Activated T-helper 2 cell treated with anti-CD3 and anti-CD28 coated beads, Interferon-gamma antibody, Interleukin-2, Interleukin-4, amounts not matched to agents 10 μg/mL and 5 μg/mL and 100 μg/mL, durations not matched to agents 14 hours and 24 hours and 36 hours (primary cell): ENCODE measurements around the gene DOK6. TPM values are rescaled to one million over a fixed set of nuclear protein-coding genes. Genes with fewer than 3 reads are reported as not detected.

Source experiments
- DNase-seq: peaks from one replicate; pipeline ENCODE4 v3.0.0; 2021; ENCODE audit warnings: low spot score
- H3K27ac Mint-ChIP-seq: one replicate; pipeline ENCODE4 v1.8.0; 2021; ENCODE audit warnings: mixed read lengths
- H3K27me3 Mint-ChIP-seq: one replicate; pipeline ENCODE4 v1.8.0; 2021; ENCODE audit warnings: low read depth, mixed read lengths
- H3K36me3 Mint-ChIP-seq: one replicate; pipeline ENCODE4 v1.8.0; 2021; ENCODE audit warnings: low read depth, mixed read lengths
- H3K4me1 Mint-ChIP-seq: one replicate; pipeline ENCODE4 v1.8.0; 2021; ENCODE audit warnings: low read depth, mixed read lengths
- H3K4me3 Mint-ChIP-seq: one replicate; pipeline ENCODE4 v1.8.0; 2021; ENCODE audit warnings: low read depth, mild to moderate bottlenecking, moderate library complexity, mixed read lengths
- H3K9me3 Mint-ChIP-seq: one replicate; pipeline ENCODE4 v1.8.0; 2021; ENCODE audit warnings: mixed read lengths
- intact Hi-C: fragments of 100-400 bp; cut with micrococcal nuclease; formaldehyde crosslinking; loops from one replicate; pipeline ENCODE4 v1.15.1; 2023
- total RNA-seq: library from RNA; stranded (reverse); gene quantifications from 2 replicates; pipeline ENCODE4 v1.2.3, GENCODE V29; 2022

DOK6 gene
- total RNA-seq, 1 donor from 2014 or later, result not detected

- DNase-seq, result no peak
- H3K27ac Mint-ChIP-seq, result no peak overlapping the region
- H3K4me3 Mint-ChIP-seq, result no peak overlapping the region
- H3K27me3 Mint-ChIP-seq, result no peaks in the 10 kb centered on the region
- no peaks in the 10 kb centered on the region for H3K36me3 Mint-ChIP-seq
- no peaks in the 10 kb centered on the region for H3K4me1 Mint-ChIP-seq
- no peaks in the 10 kb centered on the region for H3K9me3 Mint-ChIP-seq
- intact Hi-C loops, result no loop called here
Measured at GRCh38 chr18:69617888-69618287, 217.2 kb downstream of the DOK6 start.

GRCh38 chr18:69622184-69622583, 221.5 kb downstream of the DOK6 start:
- no peak overlapping the region for H3K27ac Mint-ChIP-seq
- intact Hi-C loops, result no loop called here
- H3K4me1 Mint-ChIP-seq, result no peaks in the 10 kb centered on the region
- no peaks in the 10 kb centered on the region for H3K27me3 Mint-ChIP-seq
- H3K36me3 Mint-ChIP-seq, result no peaks in the 10 kb centered on the region
- DNase-seq, result no peak
- no peaks in the 10 kb centered on the region for H3K9me3 Mint-ChIP-seq
- H3K4me3 Mint-ChIP-seq, result no peak overlapping the region

DNA sequence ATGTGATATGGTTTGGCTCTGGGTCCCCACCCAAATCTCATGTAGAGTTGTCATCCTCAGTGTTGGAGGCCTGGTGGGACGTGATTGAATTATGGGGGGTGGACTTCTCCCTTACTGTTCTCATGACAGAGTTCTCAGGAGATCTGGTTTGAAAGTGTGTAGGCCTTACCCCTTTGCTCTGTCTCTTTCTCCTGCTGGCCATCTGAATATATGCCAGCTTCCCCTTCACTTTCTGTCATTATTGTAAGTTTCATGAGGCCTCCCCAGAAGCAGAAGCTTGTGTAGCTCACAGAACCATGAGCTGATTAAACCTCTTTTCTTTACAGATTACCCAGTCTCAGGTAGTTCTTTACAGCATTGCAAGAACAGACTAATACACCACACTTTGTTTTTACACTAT, 222.3 kb downstream of the DOK6 start:
- Mint-ChIP-seq H3K27me3 (no peaks in the 10 kb centered on the region), H3K4me1 (no peaks in the 10 kb centered on the region), H3K4me3 (no peak overlapping the region), H3K9me3 (no peaks in the 10 kb centered on the region), H3K27ac (no peak overlapping the region), H3K36me3 (no peaks in the 10 kb centered on the region)
- intact Hi-C loops, result no loop called here
- no peak for DNase-seq

- no peaks in the 10 kb centered on the region for H3K9me3 Mint-ChIP-seq
- H3K4me3 Mint-ChIP-seq, result no peak overlapping the region
- no peaks in the 10 kb centered on the region for H3K4me1 Mint-ChIP-seq
- intact Hi-C loops, result no loop called here
- no peaks in the 10 kb centered on the region for H3K27me3 Mint-ChIP-seq
- DNase-seq, result no peak
- no peak overlapping the region for H3K27ac Mint-ChIP-seq
- no peaks in the 10 kb centered on the region for H3K36me3 Mint-ChIP-seq
Measured at GRCh38 chr18:69626171-69626570, 225.5 kb downstream of the DOK6 start.

DNA sequence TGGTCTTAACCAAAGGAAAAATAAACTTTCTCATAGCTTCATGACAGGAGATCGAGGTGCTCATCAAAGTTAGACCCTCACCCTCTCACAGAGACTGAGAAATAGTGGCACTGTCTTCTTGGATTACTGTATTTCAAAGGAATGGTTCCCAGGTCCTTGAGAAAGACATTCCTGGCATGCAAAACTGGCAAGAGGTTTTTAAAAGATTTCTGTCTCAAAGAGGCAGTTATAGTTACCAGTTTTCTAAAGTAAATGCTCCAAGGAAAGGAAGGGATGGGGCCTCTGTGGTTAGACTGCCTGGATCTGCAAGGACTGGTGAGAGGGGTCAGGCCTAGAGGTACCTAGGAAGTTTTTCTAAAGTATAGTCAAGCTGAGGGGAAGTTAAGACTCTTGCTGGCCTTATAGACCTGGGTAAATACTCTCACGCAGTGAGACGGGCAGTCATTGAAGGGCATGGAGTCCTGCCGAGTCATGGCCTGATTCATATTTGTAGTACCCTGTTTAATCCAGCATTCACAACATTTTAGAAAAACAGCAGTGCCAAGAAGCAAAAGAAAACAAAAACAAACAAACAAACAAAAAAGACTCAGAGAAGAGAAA, 226.1 kb downstream of the DOK6 start:
- Mint-ChIP-seq H3K36me3 (no peaks in the 10 kb centered on the region), H3K9me3 (no peaks in the 10 kb centered on the region), H3K27me3 (no peaks in the 10 kb centered on the region), H3K4me1 (no peaks in the 10 kb centered on the region), H3K4me3 (no peak overlapping the region), H3K27ac (no peak overlapping the region)
- DNase-seq, result no peak
- intact Hi-C loops, result no loop called here

DNA sequence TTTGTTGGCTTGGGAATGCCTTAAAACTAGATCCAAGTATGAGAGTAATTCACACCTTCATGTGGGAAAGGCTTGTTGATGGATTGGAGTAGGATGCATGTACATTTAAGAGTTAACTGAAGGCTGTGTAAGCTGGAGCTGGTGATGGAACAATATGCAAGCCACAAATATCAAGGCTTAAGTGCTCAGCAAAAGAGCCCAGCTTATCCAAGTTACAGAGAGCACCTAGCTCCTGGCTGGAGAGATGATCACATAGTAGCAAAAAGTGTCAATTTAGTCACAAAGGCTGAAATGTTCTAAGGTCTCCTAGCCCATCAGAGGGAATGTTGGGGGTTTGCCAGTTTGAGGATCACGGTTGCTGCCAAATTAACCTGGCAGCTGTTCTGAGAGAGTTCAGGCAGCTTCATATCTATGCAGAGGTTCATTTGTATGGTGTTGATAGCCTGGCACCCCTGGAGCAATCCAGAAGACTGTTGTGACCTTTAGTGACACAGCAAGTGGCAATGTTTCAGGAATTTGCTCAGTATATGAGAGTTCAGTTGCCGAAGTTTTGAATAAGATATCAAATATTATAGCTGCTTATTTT, 228.2 kb downstream of the DOK6 start:
- no peaks in the 10 kb centered on the region for H3K36me3 Mint-ChIP-seq
- no peaks in the 10 kb centered on the region for H3K9me3 Mint-ChIP-seq
- no peak overlapping the region for H3K27ac Mint-ChIP-seq
- H3K27me3 Mint-ChIP-seq, result no peaks in the 10 kb centered on the region
- no peak for DNase-seq
- intact Hi-C loops, result no loop called here
- no peaks in the 10 kb centered on the region for H3K4me1 Mint-ChIP-seq
- no peak overlapping the region for H3K4me3 Mint-ChIP-seq

DNA sequence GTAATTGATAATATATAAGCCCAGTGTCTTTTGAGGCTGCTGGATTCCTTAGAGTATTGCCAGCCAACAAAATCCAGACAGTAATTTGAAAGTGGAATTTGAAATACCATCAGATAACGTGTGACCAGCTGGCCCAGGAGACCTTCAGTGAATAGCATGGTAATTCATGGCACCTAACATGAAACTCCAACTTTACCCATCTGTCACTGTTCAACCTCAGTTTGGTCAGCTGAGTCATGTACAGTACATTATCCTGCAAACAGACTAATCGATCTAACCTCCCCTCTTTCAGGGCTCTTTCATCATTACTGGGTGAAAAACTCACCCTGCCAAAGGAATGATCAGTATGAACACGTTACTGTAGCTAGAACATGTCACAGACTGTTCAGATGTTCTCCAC, 230.6 kb downstream of the DOK6 start:
- Mint-ChIP-seq H3K36me3 (no peaks in the 10 kb centered on the region), H3K27ac (no peak overlapping the region), H3K4me3 (no peak overlapping the region), H3K27me3 (no peaks in the 10 kb centered on the region), H3K9me3 (no peaks in the 10 kb centered on the region), H3K4me1 (no peaks in the 10 kb centered on the region)
- DNase-seq, result no peak
- intact Hi-C loops, result no loop called here

- Mint-ChIP-seq H3K27ac (no peak overlapping the region), H3K9me3 (no peaks in the 10 kb centered on the region)
Measured at GRCh38 chr18:69635482-69635881, 234.8 kb downstream of the DOK6 start.

GRCh38 chr18:69636529-69637301, 236.0 kb downstream of the DOK6 start:
- H3K27ac Mint-ChIP-seq, result no peak overlapping the region
- H3K4me1 Mint-ChIP-seq, result no peaks in the 10 kb centered on the region
- intact Hi-C loops, result loop anchor here (2.0 kb wide), 1 partner anchor 450 kb away; no protein-coding TSS in a partner anchor
- DNase-seq, result no peak
- H3K9me3 Mint-ChIP-seq, result no peaks in the 10 kb centered on the region
- H3K27me3 Mint-ChIP-seq, result peaks cover 6% of the 10 kb centered on the region
- H3K36me3 Mint-ChIP-seq, result no peaks in the 10 kb centered on the region
- H3K4me3 Mint-ChIP-seq, result no peak overlapping the region

More at GRCh38 chr18:69635482-69635881, 234.8 kb downstream of the DOK6 start:
- H3K4me3 Mint-ChIP-seq, result no peak overlapping the region
- no peaks in the 10 kb centered on the region for H3K4me1 Mint-ChIP-seq
- DNase-seq, result no peak
- peaks cover 3% of the 10 kb centered on the region for H3K27me3 Mint-ChIP-seq
- intact Hi-C loops, result no loop called here
- no peaks in the 10 kb centered on the region for H3K36me3 Mint-ChIP-seq

DNA sequence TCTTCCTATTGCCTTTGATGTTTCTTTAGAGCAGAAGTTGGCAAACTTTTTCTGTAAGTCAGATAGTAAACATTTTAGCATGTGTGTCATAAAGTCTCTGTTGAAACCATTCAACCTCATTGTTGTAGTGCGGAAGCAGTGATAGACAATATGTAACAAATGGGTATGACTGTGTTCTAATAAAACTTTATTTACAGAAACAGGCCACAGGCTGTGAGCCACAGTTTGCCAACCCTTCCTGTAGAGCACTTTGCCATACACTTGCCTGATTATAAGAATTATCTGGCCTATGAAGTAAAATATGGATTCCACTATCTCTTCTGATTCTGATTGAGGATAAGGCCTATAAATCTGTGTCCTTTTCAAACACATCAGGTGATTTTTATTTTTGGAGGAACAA, 237.4 kb downstream of the DOK6 start:
- Mint-ChIP-seq H3K36me3 (no peaks in the 10 kb centered on the region), H3K27me3 (peaks cover 8% of the 10 kb centered on the region)

DNA sequence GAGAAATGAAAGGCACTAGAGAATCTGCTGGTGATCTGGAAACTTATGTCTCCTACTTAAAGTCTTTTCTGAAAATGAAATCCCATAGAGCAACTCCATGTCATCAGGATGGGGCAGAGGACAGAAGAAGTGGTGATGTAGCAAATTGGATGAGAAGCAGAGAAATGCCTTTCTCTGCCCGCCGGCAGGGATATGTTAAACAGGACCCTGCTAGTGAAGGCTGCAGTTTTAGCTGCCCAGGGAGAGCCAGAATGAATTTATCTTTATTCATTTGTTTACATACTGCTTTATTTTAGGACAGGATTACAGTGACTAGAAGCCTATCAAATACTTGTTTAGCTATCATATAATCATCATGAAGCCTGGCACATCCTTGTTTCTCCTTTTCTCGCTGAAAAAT, 247.0 kb downstream of the DOK6 start:
- H3K27me3 Mint-ChIP-seq, result peaks cover 8% of the 10 kb centered on the region
- H3K4me3 Mint-ChIP-seq, result no peak overlapping the region
- intact Hi-C loops, result no loop called here
- H3K9me3 Mint-ChIP-seq, result no peaks in the 10 kb centered on the region
- H3K27ac Mint-ChIP-seq, result no peak overlapping the region
- no peak for DNase-seq
- no peaks in the 10 kb centered on the region for H3K36me3 Mint-ChIP-seq
- no peaks in the 10 kb centered on the region for H3K4me1 Mint-ChIP-seq

More for the DNA sequence above, 237.4 kb downstream of the DOK6 start:
- no peak for DNase-seq
- no peak overlapping the region for H3K4me3 Mint-ChIP-seq
- no peak overlapping the region for H3K27ac Mint-ChIP-seq
- no peaks in the 10 kb centered on the region for H3K9me3 Mint-ChIP-seq
- no peaks in the 10 kb centered on the region for H3K4me1 Mint-ChIP-seq
- intact Hi-C loops, result no loop called here

GRCh38 chr18:69648486-69648885, 247.8 kb downstream of the DOK6 start:
- Mint-ChIP-seq H3K4me3 (no peak overlapping the region), H3K27me3 (peaks cover 8% of the 10 kb centered on the region), H3K9me3 (no peaks in the 10 kb centered on the region), H3K36me3 (no peaks in the 10 kb centered on the region), H3K27ac (no peak overlapping the region), H3K4me1 (no peaks in the 10 kb centered on the region)
- DNase-seq, result no peak
- intact Hi-C loops, result no loop called here

DNA sequence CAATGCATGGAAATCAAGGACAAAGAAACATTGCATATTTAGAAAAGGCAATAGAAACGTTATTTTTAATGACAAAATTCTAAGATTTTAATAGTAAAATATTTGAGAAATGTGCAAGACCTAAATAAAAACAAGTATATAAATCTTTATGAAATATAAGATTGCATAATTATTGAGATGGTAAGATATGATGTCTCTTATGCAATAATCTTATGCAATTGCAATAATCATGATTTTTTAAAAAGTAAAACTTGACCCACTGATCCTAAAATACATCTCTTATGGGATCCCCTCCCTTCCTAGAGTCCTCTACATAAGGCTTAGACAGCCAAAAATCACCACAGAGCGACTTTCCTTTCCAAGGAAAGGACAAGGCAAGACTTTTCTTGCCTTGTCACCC, 249.0 kb downstream of the DOK6 start:
- H3K4me3 Mint-ChIP-seq, result no peak overlapping the region
- H3K9me3 Mint-ChIP-seq, result no peaks in the 10 kb centered on the region
- intact Hi-C loops, result no loop called here
- DNase-seq, result no peak
- H3K27ac Mint-ChIP-seq, result no peak overlapping the region
- peaks cover 8% of the 10 kb centered on the region for H3K27me3 Mint-ChIP-seq
- no peaks in the 10 kb centered on the region for H3K36me3 Mint-ChIP-seq
- H3K4me1 Mint-ChIP-seq, result no peaks in the 10 kb centered on the region
